Tibial nerve (tissue), 4 donors: ENCODE measurements around the gene UTS2R. TPM values are rescaled to one million over a fixed set of nuclear protein-coding genes. Genes with fewer than 3 reads are reported as not detected.

Experiments
- DNase-seq, 2 donors: peaks; one replicate each; pipeline ENCODE4 v3.0.0-alpha.2; 2019; ENCODE audit warnings: low spot score in 2 of 2
- H3K27ac ChIP-seq, 4 donors: fragments of 200-600 bp; sonication (generic) in 3 of 4; one replicate each; pipeline ENCODE4 v1.5.1; 2017 to 2019; ENCODE audit warnings: mild to moderate bottlenecking in 1 of 4
- H3K27me3 ChIP-seq, 2 donors: fragments of 200-600 bp; sonication (generic) in 1 of 2; one replicate each; pipeline versions ENCODE4 v1.5.1 to v1.6.0; 2017 to 2019
- H3K36me3 ChIP-seq, 3 donors: fragments of 200-600 bp; sonication (generic); one replicate each; pipeline ENCODE4 v1.5.1; 2018 to 2019
- H3K4me1 ChIP-seq, 4 donors: fragments of 200-600 bp; sonication (generic) in 3 of 4; one replicate each; pipeline ENCODE4 v1.5.1; 2017 to 2019
- H3K4me3 ChIP-seq, 4 donors: fragments of 200-600 bp; sonication (generic) in 3 of 4; one replicate each; pipeline ENCODE4 v1.5.1; 2017 to 2019; ENCODE audit warnings: mild to moderate bottlenecking in 1 of 4, moderate library complexity in 1 of 4
- H3K9me3 ChIP-seq, 4 donors: fragments of 200-600 bp; sonication (generic) in 3 of 4; one replicate each; pipeline ENCODE4 v1.5.1; 2017 to 2019
- CTCF ChIP-seq, 5 experiments: fragments of 200-600 bp in 3 of 5; fragments of 450-650 bp in 2 of 5; sonication (generic) in 3 of 5; IDR thresholded peaks; one replicate each; pipeline ENCODE4 v1.5.1; 2016 to 2019; ENCODE audit warnings: antibody characterized with exemption in 5 of 5, mild to moderate bottlenecking in 3 of 5, moderate library complexity in 2 of 5
- EP300 ChIP-seq, 2 donors: sonication (generic); formaldehyde crosslinking; IDR thresholded peaks; one replicate each; pipeline ENCODE4 v1.6.1; 2017; ENCODE audit warnings: antibody characterized with exemption in 2 of 2, mild to moderate bottlenecking in 1 of 2
- POLR2A ChIP-seq, 2 donors: fragments of 450-650 bp; IDR thresholded peaks; one replicate each; pipeline ENCODE4 v1.6.1; 2017; ENCODE audit warnings: antibody characterized with exemption in 2 of 2, mild to moderate bottlenecking in 2 of 2, moderate library complexity in 2 of 2
- WGBS, 2 donors: methylation state at CpG; one replicate each; pipeline ENCODE4 v1.1.5; 2018; 5-methylcytosine and 5-hydroxymethylcytosine counted together
- total RNA-seq, 4 donors: library from RNA; depleted of rRNA; stranded (reverse); fragments of >200 nt; gene quantifications; one replicate each; pipeline ENCODE4 v1.1.0, GENCODE V29; 2016

The UTS2R gene
- total RNA-seq, result under 1 TPM in 1 of 4 donors, not detected in 3; 0.20 TPM

GRCh38 chr17:82371333-82372248, at the start of gene UTS2R:
Gene UTS2R (plus strand): TSS chr17:82371765. CDS start chr17:82374325, 2,560 bp downstream.
- no peaks in the 10 kb centered on the region for H3K36me3 ChIP-seq
- TF ChIP-seq POLR2A (IDR thresholded peaks at IDR 0.05) (no peak), EP300 (IDR thresholded peaks at IDR 0.05) (no peak), CTCF (IDR thresholded peaks at IDR 0.05) (no peak)
- no peak within 1 kb of the TSS for H3K27ac ChIP-seq
- H3K27me3 ChIP-seq, result peaks cover 0 to 92% of the 10 kb centered on the region in 2 donors
- DNase-seq, result no peak
- peaks cover 0 to 32% (median 8%) of the 10 kb centered on the region in 4 donors for H3K4me1 ChIP-seq
- peak within 1 kb of the TSS; percentile 13 to 44 (median 26) for H3K4me3 ChIP-seq
- WGBS, 2 donors, result 2 to 9% methylated on average over 28 to 39 of the region's 109 CpGs
- no peaks in the 10 kb centered on the region for H3K9me3 ChIP-seq

- WGBS, 2 donors, result 68 to 74% methylated on average over 13 to 21 of the region's 21 CpGs
- Histone ChIP-seq H3K27me3 (peaks cover 0 to 24% of the 10 kb centered on the region in 2 donors), H3K27ac (no peak overlapping the region), H3K4me3 (no peak overlapping the region), H3K9me3 (no peaks in the 10 kb centered on the region), H3K36me3 (no peaks in the 10 kb centered on the region), H3K4me1 (peaks cover 0 to 12% (median 4%) of the 10 kb centered on the region in 4 donors)
- DNase-seq, result no peak
- no peak for TF ChIP-seq EP300 (IDR thresholded peaks at IDR 0.05)
- no peak for TF ChIP-seq CTCF (IDR thresholded peaks at IDR 0.05)
- TF ChIP-seq POLR2A (IDR thresholded peaks at IDR 0.05), result no peak
Observed at GRCh38 chr17:82321947-82322466, 49.6 kb upstream of the UTS2R start.

- TF ChIP-seq EP300 (IDR thresholded peaks at IDR 0.05) (no peak), CTCF (IDR thresholded peaks at IDR 0.05) (no peak), POLR2A (IDR thresholded peaks at IDR 0.05) (no peak)
- peaks cover 0 to 12% (median 4%) of the 10 kb centered on the region in 4 donors for H3K4me1 ChIP-seq
- H3K36me3 ChIP-seq, result no peaks in the 10 kb centered on the region
- peaks cover 0 to 32% of the 10 kb centered on the region in 2 donors for H3K27me3 ChIP-seq
- H3K4me3 ChIP-seq, result no peak overlapping the region
- H3K9me3 ChIP-seq, result no peaks in the 10 kb centered on the region
- no peak for DNase-seq
- H3K27ac ChIP-seq, result no peak overlapping the region
- WGBS, 2 donors, result 71 to 72% methylated on average over 20 to 24 of the region's 28 CpGs
Observed at GRCh38 chr17:82322526-82323453, 48.8 kb upstream of the UTS2R start.

GRCh38 chr17:82323514-82324234, 47.9 kb upstream of the UTS2R start:
- 56 to 57% methylated on average over 17 to 21 of the region's 21 CpGs for WGBS, 2 donors
- TF ChIP-seq CTCF (IDR thresholded peaks at IDR 0.05), result no peak
- no peak overlapping the region for H3K4me3 ChIP-seq
- DNase-seq, result no peak
- no peaks in the 10 kb centered on the region for H3K36me3 ChIP-seq
- peaks cover 0 to 12% (median 4%) of the 10 kb centered on the region in 4 donors for H3K4me1 ChIP-seq
- no peaks in the 10 kb centered on the region for H3K9me3 ChIP-seq
- no peak overlapping the region for H3K27ac ChIP-seq
- H3K27me3 ChIP-seq, result peaks cover 0 to 37% of the 10 kb centered on the region in 2 donors
